Stimulated activated naive CD8-positive, alpha-beta T cell treated with anti-CD3 and anti-CD28 coated beads, Interleukin-15, Interleukin-2, amounts not matched to agents 100 ng/mL and 50 ng/mL, for 24 hours (primary cell): ENCODE data around the gene MKRN2OS.

Experiments
- H3K27ac Mint-ChIP-seq: one replicate; pipeline ENCODE4 v1.8.0; 2021; ENCODE audit warnings: mild to moderate bottlenecking, mixed read lengths
- H3K27me3 Mint-ChIP-seq: one replicate; pipeline ENCODE4 v1.8.0; 2021; ENCODE audit warnings: mixed read lengths
- H3K36me3 Mint-ChIP-seq: one replicate; pipeline ENCODE4 v1.8.0; 2021; ENCODE audit warnings: low read depth, mixed read lengths
- H3K4me1 Mint-ChIP-seq: one replicate; pipeline ENCODE4 v1.8.0; 2021; ENCODE audit warnings: low read depth, mixed read lengths
- H3K4me3 Mint-ChIP-seq: one replicate; pipeline ENCODE4 v1.8.0; 2021; ENCODE audit warnings: mild to moderate bottlenecking, mixed read lengths
- H3K9me3 Mint-ChIP-seq: one replicate; pipeline ENCODE4 v1.8.0; 2021; ENCODE audit warnings: mixed read lengths

The MKRN2OS gene

GRCh38 chr3:12545473-12545791 is at the start of gene MKRN2OS:
MKRN2OS (minus strand) TSS chr3:12545499; CDS start chr3:12545464, 35 bp downstream.
- H3K36me3 Mint-ChIP-seq: peaks cover 9% of the 10 kb centered on the region
- H3K27me3 Mint-ChIP-seq: peaks cover 4% of the 10 kb centered on the region
- no peaks in the 10 kb centered on the region for H3K4me1 Mint-ChIP-seq
- H3K9me3 Mint-ChIP-seq: no peaks in the 10 kb centered on the region
- H3K27ac Mint-ChIP-seq: no peak within 1 kb of the TSS
- no peak within 1 kb of the TSS for H3K4me3 Mint-ChIP-seq

- H3K36me3 Mint-ChIP-seq: peaks cover 71% of the 10 kb centered on the region
- H3K4me3 Mint-ChIP-seq: no peak overlapping the region
These were observed 48.2 kb upstream of the MKRN2OS start for GRCh38 chr3:12593473-12593872.

GRCh38 chr3:12591997-12592715 is 46.9 kb upstream of the MKRN2OS start:
- peak overlapping the region; percentile 23 for H3K27ac Mint-ChIP-seq
- H3K27me3 Mint-ChIP-seq: no peaks in the 10 kb centered on the region
- H3K36me3 Mint-ChIP-seq: peaks cover 73% of the 10 kb centered on the region
- no peak overlapping the region for H3K4me3 Mint-ChIP-seq
- no peaks in the 10 kb centered on the region for H3K4me1 Mint-ChIP-seq
- H3K9me3 Mint-ChIP-seq: no peaks in the 10 kb centered on the region

More at GRCh38 chr3:12593473-12593872, 48.2 kb upstream of the MKRN2OS start:
- Mint-ChIP-seq H3K4me1 (no peaks in the 10 kb centered on the region), H3K27me3 (no peaks in the 10 kb centered on the region), H3K27ac (peak overlapping the region; percentile 61), H3K9me3 (no peaks in the 10 kb centered on the region)

GRCh38 chr3:12591456-12591855 is 46.2 kb upstream of the MKRN2OS start:
- no peaks in the 10 kb centered on the region for H3K9me3 Mint-ChIP-seq
- H3K27ac Mint-ChIP-seq: no peak overlapping the region
- H3K27me3 Mint-ChIP-seq: no peaks in the 10 kb centered on the region
- no peaks in the 10 kb centered on the region for H3K4me1 Mint-ChIP-seq
- peaks cover 68% of the 10 kb centered on the region for H3K36me3 Mint-ChIP-seq
- H3K4me3 Mint-ChIP-seq: no peak overlapping the region

- H3K36me3 Mint-ChIP-seq: peaks cover 64% of the 10 kb centered on the region
- H3K27me3 Mint-ChIP-seq: no peaks in the 10 kb centered on the region
- H3K4me1 Mint-ChIP-seq: no peaks in the 10 kb centered on the region
- no peak overlapping the region for H3K27ac Mint-ChIP-seq
- no peak overlapping the region for H3K4me3 Mint-ChIP-seq
- no peaks in the 10 kb centered on the region for H3K9me3 Mint-ChIP-seq
These were observed 44.8 kb upstream of the MKRN2OS start for GRCh38 chr3:12590096-12590495.

GRCh38 chr3:12588039-12589009 is 43.0 kb upstream of the MKRN2OS start:
- H3K27ac Mint-ChIP-seq: peak overlapping the region; percentile 7
- H3K9me3 Mint-ChIP-seq: no peaks in the 10 kb centered on the region
- no peaks in the 10 kb centered on the region for H3K4me1 Mint-ChIP-seq
- H3K36me3 Mint-ChIP-seq: peaks cover 66% of the 10 kb centered on the region
- no peaks in the 10 kb centered on the region for H3K27me3 Mint-ChIP-seq
- no peak overlapping the region for H3K4me3 Mint-ChIP-seq

GRCh38 chr3:12586403-12586802 is 41.1 kb upstream of the MKRN2OS start:
- Mint-ChIP-seq H3K36me3 (peaks cover 64% of the 10 kb centered on the region), H3K27ac (peak overlapping the region; percentile 51), H3K4me3 (no peak overlapping the region), H3K9me3 (no peaks in the 10 kb centered on the region), H3K4me1 (no peaks in the 10 kb centered on the region), H3K27me3 (no peaks in the 10 kb centered on the region)

GRCh38 chr3:12585970-12586369 is 40.7 kb upstream of the MKRN2OS start:
- no peaks in the 10 kb centered on the region for H3K9me3 Mint-ChIP-seq
- H3K27me3 Mint-ChIP-seq: no peaks in the 10 kb centered on the region
- peaks cover 63% of the 10 kb centered on the region for H3K36me3 Mint-ChIP-seq

GRCh38 chr3:12585181-12585580 is 39.9 kb upstream of the MKRN2OS start:
- Mint-ChIP-seq H3K27ac (no peak overlapping the region), H3K4me3 (no peak overlapping the region), H3K4me1 (no peaks in the 10 kb centered on the region), H3K9me3 (no peaks in the 10 kb centered on the region), H3K36me3 (peaks cover 61% of the 10 kb centered on the region), H3K27me3 (no peaks in the 10 kb centered on the region)

More at GRCh38 chr3:12585970-12586369, 40.7 kb upstream of the MKRN2OS start:
- Mint-ChIP-seq H3K27ac (peak overlapping the region; percentile 51), H3K4me1 (no peaks in the 10 kb centered on the region), H3K4me3 (no peak overlapping the region)

- H3K27ac Mint-ChIP-seq: no peak overlapping the region
- no peaks in the 10 kb centered on the region for H3K9me3 Mint-ChIP-seq
- peaks cover 65% of the 10 kb centered on the region for H3K36me3 Mint-ChIP-seq
- H3K4me3 Mint-ChIP-seq: no peak overlapping the region
- H3K27me3 Mint-ChIP-seq: no peaks in the 10 kb centered on the region
- H3K4me1 Mint-ChIP-seq: no peaks in the 10 kb centered on the region
These were observed 38.8 kb upstream of the MKRN2OS start for GRCh38 chr3:12584083-12584482.

GRCh38 chr3:12583280-12583679 is 38.0 kb upstream of the MKRN2OS start:
- Mint-ChIP-seq H3K27me3 (no peaks in the 10 kb centered on the region), H3K4me1 (no peaks in the 10 kb centered on the region), H3K36me3 (peaks cover 63% of the 10 kb centered on the region), H3K9me3 (no peaks in the 10 kb centered on the region), H3K27ac (no peak overlapping the region), H3K4me3 (no peak overlapping the region)

- no peak overlapping the region for H3K27ac Mint-ChIP-seq
- no peaks in the 10 kb centered on the region for H3K9me3 Mint-ChIP-seq
- no peak overlapping the region for H3K4me3 Mint-ChIP-seq
- H3K36me3 Mint-ChIP-seq: peaks cover 62% of the 10 kb centered on the region
- no peaks in the 10 kb centered on the region for H3K4me1 Mint-ChIP-seq
- no peaks in the 10 kb centered on the region for H3K27me3 Mint-ChIP-seq
These were observed 37.4 kb upstream of the MKRN2OS start for GRCh38 chr3:12582730-12583129.

GRCh38 chr3:12579905-12580304 is 34.6 kb upstream of the MKRN2OS start:
- H3K36me3 Mint-ChIP-seq: peaks cover 76% of the 10 kb centered on the region
- no peak overlapping the region for H3K4me3 Mint-ChIP-seq
- peaks cover 7% of the 10 kb centered on the region for H3K9me3 Mint-ChIP-seq
- H3K4me1 Mint-ChIP-seq: no peaks in the 10 kb centered on the region
- no peaks in the 10 kb centered on the region for H3K27me3 Mint-ChIP-seq
- H3K27ac Mint-ChIP-seq: peak overlapping the region; percentile 43

- Mint-ChIP-seq H3K27me3 (no peaks in the 10 kb centered on the region), H3K4me1 (no peaks in the 10 kb centered on the region), H3K9me3 (peaks cover 7% of the 10 kb centered on the region), H3K4me3 (no peak overlapping the region), H3K36me3 (peaks cover 76% of the 10 kb centered on the region), H3K27ac (peak overlapping the region; percentile 41)
These were observed 34.2 kb upstream of the MKRN2OS start for GRCh38 chr3:12579456-12579855.

GRCh38 chr3:12578742-12579141 is 33.4 kb upstream of the MKRN2OS start:
- peaks cover 7% of the 10 kb centered on the region for H3K9me3 Mint-ChIP-seq
- no peak overlapping the region for H3K4me3 Mint-ChIP-seq
- no peaks in the 10 kb centered on the region for H3K27me3 Mint-ChIP-seq
- H3K36me3 Mint-ChIP-seq: peaks cover 76% of the 10 kb centered on the region
- no peaks in the 10 kb centered on the region for H3K4me1 Mint-ChIP-seq
- H3K27ac Mint-ChIP-seq: no peak overlapping the region
